Activated CD4-positive, alpha-beta T cell treated with anti-CD3 and anti-CD28 coated beads for 36 hours (primary cell): ENCODE results near the gene OTUD5. TPM values are rescaled to one million over a fixed set of nuclear protein-coding genes. Genes with fewer than 3 reads are reported as not detected.
"Not testable (repeated sequence)": the region's sequence is repeated elsewhere in the genome, so short reads cannot be mapped to it uniquely, and the experiment has no call there.

ENCODE experiments used
- ATAC-seq: fragments of 200-7000 bp; cut with Tn5 transposase; one replicate; pipeline ENCODE4 v1.10.0; 2021; ENCODE audit warnings: mild to moderate bottlenecking, moderate library complexity
- CTCF ChIA-PET: fragments of 350-600 bp; sonication (Branson Sonifier 250); formaldehyde crosslinking; loops from one replicate; lab custom pipeline; 2021; ENCODE audit warnings: antibody characterized with exemption; lab: Charles Lee
- POLR2A ChIA-PET: fragments of 350-600 bp; sonication (Branson Sonifier 250); formaldehyde crosslinking; loops from one replicate; lab custom pipeline; 2021; ENCODE audit warnings: antibody characterized with exemption, inconsistent platforms; lab: Charles Lee
- DNase-seq: peaks from one replicate; pipeline ENCODE4 v3.0.0-alpha.2; 2020
- H3K27ac Mint-ChIP-seq: one replicate; pipeline ENCODE4 v1.8.0; 2021; ENCODE audit warnings: mixed read lengths
- H3K27me3 Mint-ChIP-seq: one replicate; pipeline ENCODE4 v1.8.0; 2021; ENCODE audit warnings: mixed read lengths
- H3K36me3 Mint-ChIP-seq: one replicate; pipeline ENCODE4 v1.8.0; 2021; ENCODE audit warnings: low read depth, mixed read lengths
- H3K4me1 Mint-ChIP-seq: one replicate; pipeline ENCODE4 v1.8.0; 2021; ENCODE audit warnings: mixed read lengths
- H3K4me3 Mint-ChIP-seq: one replicate; pipeline ENCODE4 v1.8.0; 2021; ENCODE audit warnings: mild to moderate bottlenecking, moderate library complexity, mixed read lengths
- H3K9me3 Mint-ChIP-seq: one replicate; pipeline ENCODE4 v1.8.0; 2021; ENCODE audit warnings: low read depth, mixed read lengths
- intact Hi-C, 2 experiments: fragments of 100-400 bp; cut with DNase I in 1 of 2; cut with micrococcal nuclease in 1 of 2; formaldehyde crosslinking; loops; one replicate each; pipeline versions ENCODE4 v1.14.2 to v1.15.1; 2022 to 2024; cut with DNase I, micrococcal nuclease
- total RNA-seq, 2 experiments: library from RNA; stranded (reverse); gene quantifications; one replicate each; pipeline ENCODE4 v1.2.3, GENCODE V29; 2021

OTUD5 gene
- total RNA-seq, 2 experiments from 2014 or later: 68.0 to 98.1 TPM

GRCh38 chrX:48890934-48891401 is 66.4 kb downstream of the OTUD5 start:
- Mint-ChIP-seq H3K9me3 (no peaks in the 10 kb centered on the region), H3K27me3 (no peaks in the 10 kb centered on the region), H3K27ac (peak overlapping the region; percentile 88), H3K4me1 (peaks cover 19% of the 10 kb centered on the region), H3K36me3 (peaks cover 8% of the 10 kb centered on the region), H3K4me3 (peak overlapping the region; percentile 79)
- intact Hi-C loops: loop anchor here (1.0 to 10.0 kb wide), 9 partner anchors 47 to 244 kb away; partner anchors contain the start of genes GRIPAP1 (in 1 of the 2) and TFE3 (in 1 of the 2)
- ChIA-PET CTCF (interaction anchor here (0.5 to 1.9 kb wide), 6 partner anchors 21 to 138 kb away, joined by 3 to 8 read pairs (median 3); partner anchors contain the start of gene SLC35A2), POLR2A (interaction anchor here (0.9 to 1.4 kb wide), 4 partner anchors 21 to 68 kb away, joined by 3 to 6 read pairs (median 4); partner anchors contain the start of gene SLC35A2)
- peak; percentile 37 for DNase-seq
- ATAC-seq: peak; percentile 41

- H3K4me3 Mint-ChIP-seq: peak overlapping the region; percentile 79
- no peaks in the 10 kb centered on the region for H3K9me3 Mint-ChIP-seq
- CTCF ChIA-PET: interaction anchor here (0.6 to 1.9 kb wide), 3 partner anchors 56 to 138 kb away, joined by 3 to 8 read pairs (median 6); no protein-coding TSS in a partner anchor
- POLR2A ChIA-PET: interaction anchor here (0.9 kb wide), 1 partner anchor 68 kb away, joined by 3 read pairs; no protein-coding TSS in a partner anchor
- intact Hi-C loops: loop anchor here (2.0 to 10.0 kb wide), 5 partner anchors 54 to 243 kb away; partner anchors contain the start of gene GRIPAP1 (in 1 of the 2)
- peak overlapping the region; percentile 88 for H3K27ac Mint-ChIP-seq
- H3K36me3 Mint-ChIP-seq: peaks cover 7% of the 10 kb centered on the region
- H3K4me1 Mint-ChIP-seq: peaks cover 17% of the 10 kb centered on the region
- ATAC-seq (no peak), DNase-seq (peak; percentile 33)
- no peaks in the 10 kb centered on the region for H3K27me3 Mint-ChIP-seq
Measured at GRCh38 chrX:48890296-48890925, 67.0 kb downstream of the OTUD5 start.

- ATAC-seq, H3K27me3 Mint-ChIP-seq, H3K9me3 Mint-ChIP-seq, H3K4me3 Mint-ChIP-seq, CTCF ChIA-PET, H3K36me3 Mint-ChIP-seq, H3K4me1 Mint-ChIP-seq, POLR2A ChIA-PET, intact Hi-C loops, H3K27ac Mint-ChIP-seq, DNase-seq: not testable (repeated sequence)
Measured at GRCh38 chrX:48886586-48886985, 70.8 kb downstream of the OTUD5 start.

GRCh38 chrX:48883729-48884128 is 73.7 kb downstream of the OTUD5 start:
- DNase-seq (no peak), ATAC-seq (no peak)
- Mint-ChIP-seq H3K27ac (no peak overlapping the region), H3K36me3 (no peaks in the 10 kb centered on the region), H3K4me3 (no peak overlapping the region), H3K27me3 (no peaks in the 10 kb centered on the region), H3K9me3 (no peaks in the 10 kb centered on the region), H3K4me1 (no peaks in the 10 kb centered on the region)
- CTCF ChIA-PET: no interaction called here
- POLR2A ChIA-PET: no interaction called here
- intact Hi-C loops: no loop called here

- H3K4me3 Mint-ChIP-seq, DNase-seq, CTCF ChIA-PET, intact Hi-C loops, H3K9me3 Mint-ChIP-seq, POLR2A ChIA-PET, H3K36me3 Mint-ChIP-seq, ATAC-seq, H3K27ac Mint-ChIP-seq, H3K27me3 Mint-ChIP-seq, H3K4me1 Mint-ChIP-seq: not testable (repeated sequence)
Measured at GRCh38 chrX:48876944-48877343, 80.5 kb downstream of the OTUD5 start.

Other genes with a start within 250 kb of the OTUD5 start
- not detected for gene GLOD5, start 195.9 kb downstream of the OTUD5 start, total RNA-seq
- gene GATA1, start 171.0 kb downstream of the OTUD5 start, total RNA-seq: not detected
- gene HDAC6, start 155.5 kb downstream of the OTUD5 start, total RNA-seq: 10 to 100 TPM; 59.2 to 69.7 TPM
- gene ERAS, start 131.1 kb downstream of the OTUD5 start, total RNA-seq: not detected
- gene PCSK1N, start 122.0 kb downstream of the OTUD5 start, total RNA-seq: 1 to 10 TPM; 1.3 TPM
- 10 to 100 TPM; 54.2 to 58.9 TPM for gene TIMM17B, start 59.8 kb downstream of the OTUD5 start, total RNA-seq
- 10 to 100 TPM; 73.4 to 75.3 TPM for gene PQBP1, start 59.7 kb downstream of the OTUD5 start, total RNA-seq
- 10 to 100 TPM; 19.7 to 20.3 TPM for gene SLC35A2, start 46.0 kb downstream of the OTUD5 start, total RNA-seq
- gene PIM2, start 38.6 kb downstream of the OTUD5 start, total RNA-seq: 100 to 1,000 TPM; 320 TPM
- gene KCND1, start 14.2 kb upstream of the OTUD5 start, total RNA-seq: 1 to 10 TPM; 2.5 to 2.8 TPM
- gene GRIPAP1, start 44.7 kb upstream of the OTUD5 start, total RNA-seq: 10 to 100 TPM; 57.8 to 63.3 TPM
- 10 to 100 TPM; 27.1 to 27.5 TPM for gene TFE3, start 85.8 kb upstream of the OTUD5 start, total RNA-seq
- gene CCDC120, start 101.4 kb upstream of the OTUD5 start, total RNA-seq: 1 to 10 TPM; 3.1 to 3.6 TPM
- gene PRAF2, start 116.4 kb upstream of the OTUD5 start, total RNA-seq: 10 to 100 TPM in 1 of 2 experiments, 1 to 10 TPM in 1; 9.1 to 11.5 TPM
- 10 to 100 TPM; 22.4 to 23.9 TPM for gene WDR45, start 122.3 kb upstream of the OTUD5 start, total RNA-seq
- gene GPKOW, start 166.1 kb upstream of the OTUD5 start, total RNA-seq: 10 to 100 TPM; 17.8 to 21.2 TPM
- gene MAGIX, start 205.2 kb upstream of the OTUD5 start, total RNA-seq: 1 to 10 TPM in 1 of 2 experiments, under 1 TPM in 1; 0.49 to 1.3 TPM
- 100 to 1,000 TPM; 174 to 202 TPM for gene PLP2, start 214.3 kb upstream of the OTUD5 start, total RNA-seq
- 10 to 100 TPM; 22.3 to 23.0 TPM for gene PRICKLE3, start 228.8 kb upstream of the OTUD5 start, total RNA-seq
- 1 to 10 TPM; 7.2 to 8.5 TPM for gene SYP, start 242.6 kb upstream of the OTUD5 start, total RNA-seq